Activated CD8-positive, alpha-beta memory T cell treated with anti-CD3 and anti-CD28 coated beads for 48 hours (primary cell): ENCODE data around the gene CCDC88C.

Experiments used
- DNase-seq, 3 experiments: peaks; one replicate each; pipeline ENCODE4 v3.0.0-alpha.2; 2020; ENCODE audit warnings: low read depth in 2 of 3, low spot score in 2 of 3

CCDC88C gene

GRCh38 chr14:91310606-91311283, 106.9 kb downstream of the CCDC88C start:
- no peak for DNase-seq

- DNase-seq, result no peak
Measured at GRCh38 chr14:91309756-91310280, 107.8 kb downstream of the CCDC88C start.

GRCh38 chr14:91308337-91308736, 109.3 kb downstream of the CCDC88C start:
- DNase-seq, result no peak

GRCh38 chr14:91307652-91308051, 110.0 kb downstream of the CCDC88C start:
- DNase-seq, result no peak

GRCh38 chr14:91307046-91307445, 110.6 kb downstream of the CCDC88C start:
- no peak for DNase-seq

- DNase-seq, result no peak
Measured at GRCh38 chr14:91306547-91306946, 111.1 kb downstream of the CCDC88C start.

- no peak for DNase-seq
Measured at GRCh38 chr14:91305650-91306431, 111.8 kb downstream of the CCDC88C start.

- no peak for DNase-seq
Measured at GRCh38 chr14:91303924-91304229, 113.7 kb downstream of the CCDC88C start.

GRCh38 chr14:91303091-91303923, 114.3 kb downstream of the CCDC88C start:
- DNase-seq, result peak in 1 of 3 experiments; percentile 62

GRCh38 chr14:91302391-91302790, 115.2 kb downstream of the CCDC88C start:
- DNase-seq, result no peak

GRCh38 chr14:91300957-91301356, 116.7 kb downstream of the CCDC88C start:
- no peak for DNase-seq

GRCh38 chr14:91300283-91300895, 117.2 kb downstream of the CCDC88C start:
- DNase-seq, result no peak

GRCh38 chr14:91299121-91300115, 118.2 kb downstream of the CCDC88C start:
- DNase-seq, result no peak

- DNase-seq, result no peak
Measured at GRCh38 chr14:91298576-91298975, 119.0 kb downstream of the CCDC88C start.

GRCh38 chr14:91297081-91297711, 120.4 kb downstream of the CCDC88C start:
- no peak for DNase-seq

GRCh38 chr14:91295851-91296796, 121.5 kb downstream of the CCDC88C start:
- no peak for DNase-seq

- no peak for DNase-seq
Measured at GRCh38 chr14:91295276-91295845, 122.3 kb downstream of the CCDC88C start.

- DNase-seq, result no peak
Measured at GRCh38 chr14:91294153-91294552, 123.5 kb downstream of the CCDC88C start.
